ENCODE results near the gene USP47. TPM values are rescaled to one million over a fixed set of nuclear protein-coding genes. Genes with fewer than 3 reads are reported as not detected.

The USP47 gene
- total RNA-seq, 1 experiment from 2014 or later, result 25.2 TPM

DNA sequence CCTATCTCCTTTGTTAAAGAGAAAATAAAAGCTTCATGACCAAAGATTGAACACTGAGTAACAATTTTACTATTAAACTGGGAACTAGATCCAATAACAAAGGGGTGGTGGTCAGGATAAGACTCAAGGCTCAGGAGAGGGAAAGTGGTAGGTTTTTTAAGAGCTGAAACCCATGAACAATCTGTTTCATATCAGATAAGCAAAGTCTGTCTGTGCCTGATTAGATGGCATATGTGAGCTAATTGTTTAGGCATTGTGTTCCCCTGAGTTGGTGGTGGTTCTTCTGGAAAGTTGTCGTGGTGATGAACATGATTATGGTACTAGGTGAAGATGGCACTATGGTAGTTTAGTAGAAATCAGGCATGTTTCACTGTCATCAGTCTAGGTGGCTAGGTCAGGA, 24.4 kb downstream of the USP47 start:
- no peak for DNase-seq (ENCODE audit: low read depth)

DNA sequence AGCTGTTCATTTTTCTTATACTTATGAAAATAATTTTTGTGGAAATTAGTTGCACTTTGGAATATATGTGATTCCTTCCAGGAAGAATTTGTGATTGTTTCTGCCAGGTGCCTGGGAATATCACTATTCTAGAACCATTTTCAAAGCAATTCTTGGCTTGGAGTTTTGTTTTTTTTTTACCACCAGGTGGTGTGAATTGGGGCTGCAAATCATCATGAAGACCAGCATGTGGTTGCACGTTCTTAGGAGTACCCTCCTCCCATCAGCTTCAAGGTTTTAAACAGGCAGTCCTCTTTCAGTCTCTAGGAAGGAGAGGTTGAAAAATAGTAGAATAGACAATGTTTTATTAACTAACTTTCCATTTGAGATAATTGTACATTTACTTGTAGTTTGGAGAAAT, 25.9 kb downstream of the USP47 start:
- DNase-seq (ENCODE audit: low read depth), result no peak

DNA sequence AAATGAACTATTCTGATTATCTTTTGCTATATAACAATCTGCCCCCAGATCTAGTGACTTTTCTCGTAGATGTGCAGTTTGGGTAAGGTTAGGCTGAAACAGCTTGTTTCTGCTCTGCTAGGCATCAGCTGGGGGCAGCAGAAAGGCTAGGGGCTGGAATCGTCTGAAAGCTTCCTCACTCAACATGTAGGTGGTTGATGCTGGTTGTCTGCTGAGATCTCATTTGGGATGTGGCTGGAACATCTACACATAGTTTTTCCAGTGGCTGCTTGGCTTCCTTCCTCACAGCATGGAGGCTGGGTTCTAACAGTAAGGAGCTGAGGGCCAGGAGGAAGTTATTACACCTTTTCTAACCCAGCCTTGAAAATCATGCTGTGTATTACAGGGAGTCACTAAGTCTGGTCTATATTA, 30.2 kb downstream of the USP47 start:
- DNase-seq (ENCODE audit: low read depth), result no peak

DNA sequence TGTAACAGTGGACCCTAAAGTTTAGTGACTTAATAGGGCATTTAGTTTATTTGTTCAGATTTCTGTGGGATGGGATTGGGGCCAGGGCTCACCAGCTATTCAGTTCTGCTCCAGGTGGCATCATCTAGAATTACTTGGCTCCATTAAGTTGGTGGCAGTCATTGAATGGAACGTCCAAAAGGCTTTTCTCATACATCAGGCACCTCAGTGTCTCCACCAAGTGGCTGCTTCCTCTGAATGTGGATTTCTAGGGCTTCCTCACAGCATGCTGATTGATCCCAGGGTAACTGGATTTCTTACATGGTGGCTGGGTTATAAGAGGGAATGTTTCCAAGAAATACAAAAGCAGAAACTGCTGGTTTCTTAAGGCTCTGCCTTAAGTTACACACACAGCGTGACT, 34.7 kb downstream of the USP47 start:
- peak; percentile 37 for DNase-seq (ENCODE audit: low read depth)

DNA sequence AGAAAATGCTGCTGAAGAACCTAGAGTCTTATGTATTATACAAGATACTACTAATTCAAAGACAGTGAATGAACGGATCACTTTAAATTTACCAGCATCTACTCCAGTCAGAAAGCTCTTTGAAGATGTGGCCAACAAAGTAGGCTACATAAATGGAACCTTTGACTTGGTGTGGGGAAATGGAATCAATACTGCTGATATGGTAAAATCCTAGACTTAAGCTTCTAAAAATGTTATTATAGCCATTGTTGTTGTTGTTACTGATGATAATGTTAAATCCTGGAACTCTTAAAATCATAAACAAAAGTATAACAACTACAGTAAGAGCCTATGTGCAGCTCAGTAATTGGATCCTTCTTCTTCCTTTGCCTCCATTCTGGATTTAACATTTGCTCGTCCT, 38.4 kb downstream of the USP47 start:
- DNase-seq (ENCODE audit: low read depth), result no peak

DNA sequence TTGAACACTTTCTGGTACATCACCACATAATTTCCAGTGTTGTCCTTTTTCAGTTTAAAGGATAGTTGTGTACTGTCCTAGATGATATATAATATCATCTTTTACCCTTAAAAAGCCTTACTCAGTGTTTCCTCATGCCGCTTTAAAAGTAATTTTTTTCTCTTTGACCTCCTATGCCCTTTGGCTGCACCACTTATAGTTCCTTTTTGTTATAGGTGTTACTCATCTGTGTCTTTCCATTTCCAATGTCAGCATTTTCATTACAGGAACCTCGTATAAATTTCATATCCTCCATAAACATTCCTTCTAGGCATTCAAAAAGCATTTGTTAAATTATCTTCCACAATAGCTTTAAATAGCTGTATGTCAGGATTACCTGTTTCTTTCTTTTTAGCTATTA, 40.8 kb downstream of the USP47 start:
- DNase-seq (ENCODE audit: low read depth), result no peak

DNA sequence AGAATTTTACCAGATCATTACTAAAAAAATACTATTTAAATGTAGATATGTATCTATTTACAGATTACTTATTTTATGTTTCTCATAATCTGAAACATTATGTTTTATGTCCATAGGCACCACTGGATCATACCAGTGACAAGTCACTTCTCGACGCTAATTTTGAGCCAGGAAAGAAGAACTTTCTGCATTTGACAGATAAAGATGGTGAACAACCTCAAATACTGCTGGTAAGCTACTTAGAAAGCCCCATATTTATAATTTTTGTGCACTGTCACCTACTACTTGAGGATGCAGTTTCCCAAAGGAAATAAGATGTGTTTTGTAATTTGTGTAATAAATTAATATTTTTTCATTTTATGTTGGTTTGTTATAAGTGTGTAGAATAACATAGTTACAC, 42.6 kb downstream of the USP47 start:
- no peak for DNase-seq (ENCODE audit: low read depth)

DNA sequence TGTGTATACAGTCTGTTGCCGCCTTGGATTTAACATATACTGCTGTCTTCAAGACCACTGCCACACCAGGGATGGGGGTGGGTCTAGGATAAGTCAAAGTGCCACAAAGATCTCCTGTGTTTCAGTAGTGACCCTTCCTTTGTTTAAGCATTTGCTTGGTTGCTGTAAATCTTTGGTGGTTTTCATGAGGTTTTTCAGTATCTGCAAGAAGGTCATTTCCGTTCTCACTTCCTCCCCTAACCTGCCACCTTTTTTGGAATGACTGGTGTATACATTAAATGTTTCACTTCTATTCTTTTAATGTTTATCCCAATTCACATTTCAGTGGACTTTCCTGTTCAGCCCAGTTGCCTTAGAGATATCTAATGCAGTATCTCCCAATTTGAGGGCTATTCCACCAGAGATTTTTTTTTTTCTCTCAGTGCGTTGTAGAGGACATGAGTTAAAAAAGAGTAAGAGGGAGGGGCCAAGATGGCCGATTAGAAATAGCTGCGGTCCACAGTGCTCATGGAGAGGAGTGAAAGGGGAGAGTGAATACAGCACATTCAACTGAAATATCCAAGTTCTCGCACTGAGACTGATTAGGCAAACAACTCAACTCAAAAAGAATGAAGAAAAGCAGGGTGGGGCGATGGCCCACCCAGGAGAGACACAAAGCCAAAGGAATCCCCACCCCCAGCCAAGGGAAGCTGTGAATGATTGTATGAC, 43.2 kb downstream of the USP47 start:
- DNase-seq (ENCODE audit: low read depth), result no peak

DNA sequence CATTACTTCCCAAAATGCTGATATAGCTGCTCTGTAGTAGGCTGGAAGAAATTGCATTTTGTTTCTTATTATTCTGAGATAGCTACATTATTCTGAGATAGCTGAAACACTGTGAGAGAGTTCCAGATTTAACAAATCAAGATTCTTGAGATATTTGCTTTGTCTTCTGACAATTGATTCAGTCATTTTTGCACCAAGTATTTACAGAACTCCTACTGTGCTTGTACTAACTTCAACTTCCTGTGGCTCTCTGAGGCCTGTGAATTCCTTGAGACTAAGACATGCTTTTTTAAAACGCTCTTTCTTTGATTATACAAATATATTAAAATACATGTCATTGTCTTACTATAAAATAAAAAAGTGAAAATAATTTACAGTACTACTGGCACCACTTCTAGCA, 52.7 kb downstream of the USP47 start:
- no peak for DNase-seq (ENCODE audit: low read depth)

DNA sequence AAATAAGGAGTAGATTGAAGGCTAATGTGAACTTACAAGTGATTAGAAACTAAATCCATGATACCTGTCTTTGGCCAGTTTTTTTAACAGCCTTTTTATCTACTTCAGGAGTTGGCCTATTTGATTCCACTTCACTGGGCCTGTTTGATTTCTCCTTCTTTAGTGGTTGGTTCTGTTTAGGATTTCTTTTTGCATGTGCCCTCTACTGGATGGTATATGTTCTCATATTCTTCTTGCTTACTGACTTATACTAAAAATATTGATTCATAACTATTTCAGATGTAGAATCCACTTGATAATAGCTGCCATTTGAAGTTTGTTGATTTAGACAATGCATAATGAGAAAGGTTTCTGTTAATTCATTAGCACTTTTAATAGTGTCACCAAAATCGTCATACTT, 53.9 kb downstream of the USP47 start:
- peak; percentile 7 for DNase-seq (ENCODE audit: low read depth)

DNA sequence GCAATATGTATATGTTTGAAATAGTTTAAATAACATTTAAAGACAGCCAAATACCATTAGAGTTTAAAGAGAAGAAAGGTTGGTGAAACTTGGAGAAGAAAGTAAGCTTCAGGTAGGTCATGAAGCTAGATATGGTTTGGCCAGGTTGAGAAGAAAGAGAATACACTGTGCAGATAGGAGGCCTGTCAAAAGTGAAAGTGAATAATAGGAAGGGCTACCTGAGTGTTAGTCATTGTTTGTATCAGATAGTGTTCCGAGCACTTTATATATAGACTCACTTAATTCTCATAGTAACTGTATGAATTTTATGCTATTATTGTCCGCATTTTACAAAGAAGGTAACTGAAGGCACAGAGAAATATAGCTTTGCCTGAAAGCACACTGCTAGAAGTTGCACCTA, 56.9 kb downstream of the USP47 start:
- no peak for DNase-seq (ENCODE audit: low read depth)

DNA sequence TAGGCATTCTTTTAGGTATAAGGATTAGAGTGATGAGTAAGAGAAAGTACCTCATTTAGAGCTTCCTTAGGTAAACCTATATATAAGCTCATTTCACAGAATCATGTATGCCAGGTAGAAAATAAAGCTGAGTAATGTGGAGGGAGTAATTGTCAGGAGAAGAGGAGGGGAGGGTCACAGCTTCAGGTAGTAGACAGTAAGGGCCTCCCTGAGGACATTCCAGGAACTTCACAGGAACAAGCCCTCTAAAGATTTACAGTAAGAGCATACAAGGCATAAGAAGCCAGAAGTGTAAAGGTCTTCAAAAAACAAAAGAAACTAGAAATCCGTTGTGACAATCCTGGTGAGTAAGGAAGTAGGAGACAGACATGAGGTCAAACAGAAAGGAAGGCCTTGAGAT, 57.6 kb downstream of the USP47 start:
- DNase-seq (ENCODE audit: low read depth), result no peak

DNA sequence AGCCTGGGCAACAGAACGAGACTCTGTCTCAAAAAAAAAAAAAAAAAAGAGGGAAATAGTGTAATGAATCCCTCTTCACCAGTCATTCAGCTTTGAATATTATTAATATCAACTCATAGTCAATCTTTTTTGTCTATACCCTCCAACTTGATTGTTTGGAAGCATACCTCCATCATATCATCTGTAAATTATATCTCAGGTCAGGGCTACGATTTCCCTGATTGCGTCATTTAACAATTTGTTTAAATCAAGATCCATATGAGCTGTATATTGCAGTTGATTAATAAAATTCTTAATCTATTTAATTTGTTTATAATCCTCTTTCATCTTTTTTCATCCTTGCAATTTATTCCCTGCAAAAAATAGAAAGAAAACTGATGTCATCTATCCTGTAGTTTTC, 60.2 kb downstream of the USP47 start:
- no peak for DNase-seq (ENCODE audit: low read depth)

DNA sequence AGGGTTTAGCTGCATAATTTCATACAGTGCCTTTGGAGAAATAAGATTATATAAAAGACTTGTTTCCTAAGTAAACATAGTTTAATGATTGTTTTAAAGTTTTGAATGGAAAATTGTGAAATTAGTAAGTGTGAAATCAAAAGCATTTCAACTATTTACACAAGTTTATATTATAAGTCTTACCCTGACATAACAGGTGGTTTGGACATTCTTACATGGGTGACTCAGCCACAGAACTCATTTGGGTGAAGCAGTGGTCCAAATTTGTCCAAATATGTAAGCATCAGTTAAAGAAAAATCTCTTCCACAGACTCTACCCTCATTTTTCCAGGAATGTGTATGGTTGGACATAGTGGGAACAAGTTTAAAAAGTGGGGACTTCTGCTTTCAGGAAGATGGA, 68.0 kb downstream of the USP47 start:
- DNase-seq (ENCODE audit: low read depth), result peak; percentile 30

DNA sequence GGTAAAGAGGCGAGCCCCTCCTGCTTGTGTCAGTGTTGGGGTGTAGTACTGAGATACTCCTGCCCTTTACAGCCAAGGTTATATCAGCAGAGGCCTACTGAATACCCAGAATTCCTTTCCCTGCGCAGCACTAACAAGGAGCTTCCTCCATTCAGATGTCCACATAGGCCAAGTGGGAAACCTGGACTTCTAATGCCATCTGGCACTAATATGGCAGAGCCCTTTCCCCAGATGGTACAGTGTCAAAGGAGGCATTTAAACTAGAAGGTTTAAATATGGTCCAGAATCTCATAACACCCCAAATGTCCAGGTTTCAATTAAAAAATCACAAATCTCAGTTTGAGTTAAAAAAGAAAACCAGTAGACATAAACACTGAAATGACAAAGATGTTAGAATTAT, 68.8 kb downstream of the USP47 start:
- DNase-seq (ENCODE audit: low read depth), result no peak

DNA sequence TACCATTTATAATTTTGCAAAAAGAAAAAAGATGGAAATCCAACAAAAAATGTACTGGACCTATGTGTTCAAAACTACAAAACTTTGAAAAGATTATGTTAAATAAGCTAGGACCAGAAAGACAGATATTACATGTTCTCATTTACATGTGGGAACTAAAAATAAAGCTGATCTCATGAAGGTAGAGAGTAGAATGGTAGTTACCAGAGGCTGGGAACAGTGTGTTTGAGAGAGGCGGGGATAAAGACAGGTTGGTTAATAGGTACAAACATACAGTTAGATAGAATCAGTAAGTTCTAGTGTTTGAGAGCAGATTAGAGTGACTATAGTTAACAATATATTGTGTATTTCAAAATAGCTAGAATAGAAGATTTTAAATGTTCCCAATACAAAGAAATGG, 71.6 kb downstream of the USP47 start:
- no peak for DNase-seq (ENCODE audit: low read depth)

DNA sequence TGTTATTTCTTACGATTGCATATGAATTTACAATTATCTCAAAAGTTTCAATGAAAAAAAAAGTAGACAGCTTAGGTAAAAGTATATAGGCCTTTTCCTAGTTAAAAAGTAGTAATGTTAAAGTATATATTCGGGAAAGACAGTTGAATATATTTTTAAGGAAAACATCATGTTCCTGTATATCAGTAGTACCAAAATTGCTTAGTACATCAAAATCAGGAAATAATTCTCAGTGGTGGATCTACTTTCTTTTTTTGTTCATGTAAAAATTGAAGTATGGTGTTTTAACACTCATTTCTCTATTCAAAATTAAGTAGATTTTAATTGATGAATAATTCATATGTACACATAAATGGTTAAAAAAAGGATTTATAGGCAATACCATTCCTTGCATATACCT, 73.9 kb downstream of the USP47 start:
- no peak for DNase-seq (ENCODE audit: low read depth)

DNA sequence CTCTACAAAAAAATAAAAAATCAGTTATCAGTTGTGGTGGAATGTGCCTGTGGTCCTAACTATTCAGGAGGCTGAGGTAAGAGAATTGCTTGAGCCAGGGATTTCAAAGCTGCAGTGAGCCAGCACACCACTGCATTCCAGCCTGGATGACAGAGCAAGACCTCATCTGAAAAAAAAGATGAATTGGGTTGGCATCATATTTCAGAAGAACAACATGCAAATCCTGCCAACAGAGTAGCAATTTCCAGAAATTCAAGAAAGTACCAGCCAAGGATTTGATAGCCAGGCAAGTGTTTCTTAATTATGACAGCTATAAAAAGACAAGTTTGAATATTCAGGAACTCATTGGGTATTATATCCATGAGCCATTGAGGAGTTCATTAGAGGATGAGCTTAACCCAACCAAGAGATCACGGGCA, 75.2 kb downstream of the USP47 start:
- DNase-seq (ENCODE audit: low read depth), result peak; percentile 44

DNA sequence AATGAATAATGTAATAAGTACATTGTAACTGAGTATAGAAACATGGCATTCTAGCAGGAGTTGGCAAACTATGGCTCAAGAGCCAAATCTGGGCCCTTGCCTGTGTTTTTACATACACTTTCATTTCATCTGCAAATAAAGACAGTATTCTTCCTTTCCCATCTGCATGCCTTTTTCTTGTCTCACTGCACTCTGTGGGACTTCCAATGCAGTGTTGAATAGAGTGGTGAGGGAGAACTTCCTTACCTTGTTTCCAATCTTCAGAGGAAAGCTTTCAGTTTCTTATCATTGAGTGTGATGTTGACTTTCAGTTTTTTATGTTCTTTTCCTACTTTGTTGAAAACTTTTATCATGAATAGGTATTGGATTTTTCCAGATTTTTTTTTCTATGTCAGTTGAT, 82.1 kb downstream of the USP47 start:
- no peak for DNase-seq (ENCODE audit: low read depth)

DNA sequence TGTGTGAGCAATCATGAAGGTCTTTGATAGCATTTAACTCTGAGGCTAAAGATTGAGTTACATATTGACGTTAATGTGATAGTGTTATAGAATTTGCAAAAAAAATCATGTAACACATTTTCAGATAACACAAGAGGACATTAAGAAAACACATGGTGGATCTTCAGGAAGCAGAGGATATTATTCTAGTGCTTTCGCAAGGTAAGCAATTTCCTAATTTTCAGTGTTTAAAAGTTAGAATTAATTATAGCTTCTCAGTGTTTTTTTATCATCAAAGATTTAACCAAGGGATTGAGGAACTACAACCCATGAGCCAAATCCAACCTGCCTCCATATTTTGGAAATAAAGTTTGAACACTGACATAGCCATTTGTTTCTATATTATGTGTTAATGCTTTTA, 88.1 kb downstream of the USP47 start:
- DNase-seq (ENCODE audit: low read depth), result no peak

DNA sequence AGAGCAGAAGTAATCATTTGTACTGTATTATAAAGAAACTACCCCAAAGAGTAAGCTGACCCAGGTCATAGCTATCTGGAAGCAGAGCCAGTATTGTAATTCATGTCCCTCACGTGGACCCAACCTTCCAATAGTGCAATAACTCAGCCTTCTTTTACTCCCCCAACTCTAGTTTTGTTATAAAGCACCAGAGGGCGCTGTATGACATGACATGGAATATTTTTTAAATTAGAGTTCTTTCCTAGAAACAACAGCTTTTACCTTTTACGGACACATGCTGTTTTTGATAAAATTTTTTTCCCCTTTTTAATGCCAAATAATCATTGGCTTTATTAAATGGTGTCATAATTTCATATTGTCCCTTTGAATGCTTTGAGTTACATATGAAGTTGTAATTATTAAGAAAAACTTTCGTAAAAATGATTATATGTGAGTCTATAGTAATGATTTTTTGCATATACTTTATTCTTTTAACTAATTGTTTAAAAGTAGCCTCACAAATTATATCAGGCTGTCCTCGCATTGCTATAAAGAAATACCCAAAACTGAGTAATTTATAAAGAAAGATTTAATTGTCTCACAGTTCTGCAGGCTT, 89.8 kb downstream of the USP47 start:
- DNase-seq (ENCODE audit: low read depth), result peak; percentile 61

DNA sequence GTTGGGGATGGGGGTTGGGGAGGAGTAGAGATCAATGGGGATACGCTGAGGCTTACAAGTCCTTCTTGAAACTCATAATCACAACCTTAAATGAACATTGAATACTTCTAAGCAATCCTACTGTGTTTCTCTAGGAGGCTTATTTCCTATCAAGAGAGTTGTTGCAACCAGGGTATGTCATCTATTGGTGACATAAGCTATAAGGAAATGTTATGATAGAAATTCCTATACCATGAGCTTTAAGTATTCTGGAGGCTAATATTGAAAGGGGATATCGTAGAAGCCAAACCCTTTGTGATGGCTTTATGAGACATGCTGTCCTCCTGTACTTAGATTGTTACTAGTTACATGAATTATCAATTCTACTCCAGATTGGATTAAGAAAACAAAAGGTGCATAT, 93.8 kb downstream of the USP47 start:
- no peak for DNase-seq (ENCODE audit: low read depth)

DNA sequence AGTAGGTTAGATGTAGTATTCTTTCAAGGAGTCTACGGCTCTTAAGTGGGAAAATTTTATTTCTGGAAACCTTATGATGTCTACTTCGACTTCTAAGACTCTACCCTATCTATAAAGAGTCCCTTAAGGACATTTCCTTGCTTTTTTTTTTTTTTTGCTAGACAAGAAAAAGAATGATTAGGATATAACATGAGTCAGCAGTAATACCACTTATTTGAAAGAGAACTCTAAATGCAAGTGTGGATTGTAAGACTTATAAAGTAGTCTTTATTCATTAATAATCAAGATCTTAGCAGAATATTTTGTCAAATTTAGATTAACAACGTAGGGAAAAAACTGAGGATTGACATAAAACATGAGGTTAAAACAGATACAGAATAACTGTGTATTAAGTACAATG, 95.7 kb downstream of the USP47 start:
- no peak for DNase-seq (ENCODE audit: low read depth)

DNA sequence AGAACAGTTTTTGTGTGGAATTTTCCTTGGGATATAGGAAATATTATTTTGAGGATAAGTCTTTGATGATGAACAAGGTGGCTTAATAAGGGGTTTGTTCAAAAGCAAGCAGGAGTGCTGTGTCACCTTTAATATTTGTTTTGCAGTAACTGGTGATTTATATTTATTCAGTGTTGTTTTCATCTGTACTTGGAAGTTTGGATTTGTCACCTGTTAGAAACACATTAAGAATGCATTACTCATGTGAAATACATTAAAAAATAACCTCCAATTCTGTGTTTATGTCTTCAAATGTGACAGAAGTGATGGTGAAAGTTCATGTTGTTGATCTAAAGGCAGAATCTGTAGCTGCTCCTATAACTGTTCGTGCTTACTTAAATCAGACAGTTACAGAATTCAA, 96.2 kb downstream of the USP47 start:
- DNase-seq (ENCODE audit: low read depth), result no peak

Data from RPMI7951 (cell line).